Breast epithelium (tissue), 4 donors: ENCODE measurements around the gene GRIA4. TPM values are rescaled to one million over a fixed set of nuclear protein-coding genes. Genes with fewer than 3 reads are reported as not detected.

Experiments
- DNase-seq, 2 donors: peaks; one replicate each; pipeline ENCODE4 v3.0.0-alpha.2; 2019; ENCODE audit warnings: low spot score in 2 of 2
- H3K27ac ChIP-seq, 2 donors: fragments of 200-600 bp; sonication (generic) in 1 of 2; one replicate each; pipeline ENCODE4 v1.5.1; 2016 to 2019; ENCODE audit warnings: mild to moderate bottlenecking in 1 of 2
- H3K27me3 ChIP-seq, 2 donors: fragments of 200-600 bp; sonication (generic) in 1 of 2; one replicate each; pipeline versions ENCODE4 v1.5.1 to v1.6.0; 2017 to 2019; ENCODE audit warnings: control low read depth in 1 of 2, mild to moderate bottlenecking in 1 of 2
- H3K36me3 ChIP-seq: fragments of 200-600 bp; one replicate; pipeline ENCODE4 v1.5.1; 2019
- H3K4me1 ChIP-seq, 2 donors: fragments of 200-600 bp; sonication (generic); one replicate each; pipeline ENCODE4 v1.5.1; 2016 to 2019; ENCODE audit warnings: control low read depth in 1 of 2
- H3K4me3 ChIP-seq, 3 donors: fragments of 200-600 bp; sonication (generic); 1 replicate in 2 of 3; 2 replicates in 1 of 3; pipeline ENCODE4 v1.5.1; 2016 to 2019; ENCODE audit warnings: mild to moderate bottlenecking in 3 of 3, moderate library complexity in 2 of 3
- H3K9me3 ChIP-seq, 2 donors: fragments of 200-600 bp; sonication (generic) in 1 of 2; one replicate each; pipeline ENCODE4 v1.5.1; 2016 to 2019; ENCODE audit warnings: control low read depth in 1 of 2
- CTCF ChIP-seq, 3 donors: fragments of 450-650 bp; IDR thresholded peaks; one replicate each; pipeline ENCODE4 v1.5.1; 2016 to 2017; ENCODE audit warnings: antibody characterized with exemption in 3 of 3, mild to moderate bottlenecking in 3 of 3, moderate library complexity in 3 of 3
- POLR2A ChIP-seq: fragments of 450-650 bp; IDR thresholded peaks from one replicate; pipeline ENCODE4 v1.6.1; 2016; ENCODE audit warnings: antibody characterized with exemption, mild to moderate bottlenecking, moderate library complexity
- POLR2AphosphoS5 ChIP-seq, 3 donors: sonication (generic); formaldehyde crosslinking; IDR thresholded peaks; one replicate each; pipeline ENCODE4 v1.6.1; 2017; ENCODE audit warnings: antibody characterized with exemption in 3 of 3
- intact Hi-C: fragments of 100-400 bp; cut with DNase I; formaldehyde crosslinking; loops from one replicate; pipeline ENCODE4 v1.15.1; 2023; ENCODE audit warnings: low total_unique reads
- total RNA-seq, 3 donors: library from RNA; depleted of rRNA; stranded (reverse); fragments of >200 nt; gene quantifications; one replicate each; pipeline ENCODE4 v1.1.0, GENCODE V29; 2016

The GRIA4 gene
- total RNA-seq, 3 donors from 2014 or later = 14.1 to 27.7 TPM; not detected in 1

- TF ChIP-seq CTCF (IDR thresholded peaks at IDR 0.05) = no peak
- no peak for TF ChIP-seq POLR2AphosphoS5 (IDR thresholded peaks at IDR 0.05)
- no peak for TF ChIP-seq POLR2A
- Histone ChIP-seq H3K9me3 (no peaks in the 10 kb centered on the region), H3K4me1 (no peaks in the 10 kb centered on the region), H3K36me3 (no peaks in the 10 kb centered on the region), H3K4me3 (no peak overlapping the region), H3K27ac (no peak overlapping the region), H3K27me3 (no peaks in the 10 kb centered on the region)
- DNase-seq = no peak
- intact Hi-C loops = no loop called here
Measured at GRCh38 chr11:105705786-105706530, 96.1 kb downstream of the GRIA4 start.

- Histone ChIP-seq H3K9me3 (no peaks in the 10 kb centered on the region), H3K36me3 (no peaks in the 10 kb centered on the region), H3K4me3 (no peak overlapping the region), H3K27me3 (no peaks in the 10 kb centered on the region), H3K27ac (no peak overlapping the region), H3K4me1 (no peaks in the 10 kb centered on the region)
- TF ChIP-seq POLR2A = no peak
- TF ChIP-seq CTCF (IDR thresholded peaks at IDR 0.05) = no peak
- TF ChIP-seq POLR2AphosphoS5 (IDR thresholded peaks at IDR 0.05) = no peak
- no peak for DNase-seq
- intact Hi-C loops = no loop called here
Measured at GRCh38 chr11:105713106-105713505, 103.2 kb downstream of the GRIA4 start.

- TF ChIP-seq CTCF (IDR thresholded peaks at IDR 0.05) (no peak), POLR2A (no peak), POLR2AphosphoS5 (IDR thresholded peaks at IDR 0.05) (no peak)
- H3K27me3 ChIP-seq = no peaks in the 10 kb centered on the region
- DNase-seq = no peak
- intact Hi-C loops = no loop called here
- H3K27ac ChIP-seq = no peak overlapping the region
- no peaks in the 10 kb centered on the region for H3K4me1 ChIP-seq
- no peaks in the 10 kb centered on the region for H3K9me3 ChIP-seq
- H3K4me3 ChIP-seq = no peak overlapping the region
- no peaks in the 10 kb centered on the region for H3K36me3 ChIP-seq
Measured at GRCh38 chr11:105713696-105714095, 103.8 kb downstream of the GRIA4 start.

DNA sequence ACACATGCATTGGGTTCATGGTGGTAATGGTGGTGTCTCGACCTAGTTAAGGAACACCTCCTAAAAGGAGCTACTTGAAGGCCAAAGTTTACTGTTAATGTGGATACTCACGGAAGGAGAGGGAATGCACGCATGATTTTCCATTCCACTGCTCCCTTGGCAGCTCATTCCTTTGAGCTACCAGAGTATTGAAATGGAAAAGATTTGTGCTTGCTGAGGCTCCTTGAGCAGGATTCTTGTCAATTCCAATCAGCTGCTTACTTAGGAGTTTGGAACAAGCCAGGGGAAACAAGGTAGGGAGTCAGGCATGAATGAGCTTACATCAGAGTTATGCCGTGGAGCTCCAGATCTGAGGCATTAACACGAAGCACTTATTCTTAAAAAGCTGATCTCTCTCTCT is 108.8 kb downstream of the GRIA4 start:
- H3K4me3 ChIP-seq = no peak overlapping the region
- H3K36me3 ChIP-seq = no peaks in the 10 kb centered on the region
- H3K9me3 ChIP-seq = no peaks in the 10 kb centered on the region
- TF ChIP-seq POLR2AphosphoS5 (IDR thresholded peaks at IDR 0.05) = no peak
- TF ChIP-seq POLR2A = no peak
- no peak for TF ChIP-seq CTCF (IDR thresholded peaks at IDR 0.05)
- H3K27ac ChIP-seq = no peak overlapping the region
- DNase-seq = no peak
- intact Hi-C loops = no loop called here
- H3K27me3 ChIP-seq = no peaks in the 10 kb centered on the region
- H3K4me1 ChIP-seq = no peaks in the 10 kb centered on the region

GRCh38 chr11:105719073-105719822 is 109.4 kb downstream of the GRIA4 start:
- Histone ChIP-seq H3K4me1 (no peaks in the 10 kb centered on the region), H3K9me3 (no peaks in the 10 kb centered on the region), H3K27ac (no peak overlapping the region), H3K27me3 (no peaks in the 10 kb centered on the region), H3K4me3 (no peak overlapping the region), H3K36me3 (no peaks in the 10 kb centered on the region)
- TF ChIP-seq POLR2A (no peak), CTCF (IDR thresholded peaks at IDR 0.05) (no peak), POLR2AphosphoS5 (IDR thresholded peaks at IDR 0.05) (no peak)
- intact Hi-C loops = no loop called here
- no peak for DNase-seq
